Large intestine (tissue), 3 donors: Measurements from ENCODE around the gene NXPH2. TPM values are rescaled to one million over a fixed set of nuclear protein-coding genes. Genes with fewer than 3 reads are reported as not detected.

Experiments used
- DNase-seq, 2 donors: peaks; one replicate each; pipeline versions ENCODE4 v3.0.0 to v3.0.0-alpha.2; 2013
- H3K27ac ChIP-seq: one replicate; pipeline ENCODE4 v1.5.1; 2013; ENCODE audit warnings: low read length
- H3K27me3 ChIP-seq: 2 replicates; pipeline ENCODE4 v1.6.1; 2013; ENCODE audit warnings: low read length; ENCODE audit not compliant: control insufficient read depth, insufficient read depth
- H3K36me3 ChIP-seq: 2 replicates; pipeline ENCODE4 v1.6.1; 2013; ENCODE audit warnings: low read length; ENCODE audit not compliant: control insufficient read depth, insufficient read depth
- H3K4me1 ChIP-seq: one replicate; pipeline ENCODE4 v1.6.1; 2013; ENCODE audit warnings: low read length; ENCODE audit not compliant: control insufficient read depth, insufficient read depth
- H3K4me3 ChIP-seq: one replicate; pipeline ENCODE4 v1.5.1; 2013; ENCODE audit warnings: low read length
- H3K9me3 ChIP-seq: one replicate; pipeline ENCODE4 v1.6.1; 2013; ENCODE audit warnings: mild to moderate bottlenecking, low read depth, low read length, moderate library complexity; ENCODE audit not compliant: control insufficient read depth
- WGBS: methylation state at CpG from one replicate; pipeline ENCODE4 v1.1.5; 2013; ENCODE audit warnings: low lambda C conversion rate; ENCODE audit not compliant: insufficient coverage; 5-methylcytosine and 5-hydroxymethylcytosine counted together
- polyA plus RNA-seq: library from polyadenylated mRNA; unstranded; fragments of 120-200 nt; gene quantifications from one replicate; pipeline ENCODE4 v1.2.1, GENCODE V29; 2013

Gene NXPH2
- polyA plus RNA-seq, 1 donor: 2.5 TPM

GRCh38 chr2:138713069-138713496 lies 67.1 kb downstream of the NXPH2 start:
- Histone ChIP-seq H3K9me3 (no peaks in the 10 kb centered on the region), H3K27ac (no peak overlapping the region), H3K27me3 (no peaks in the 10 kb centered on the region), H3K4me1 (no peaks in the 10 kb centered on the region), H3K36me3 (no peaks in the 10 kb centered on the region), H3K4me3 (no peak overlapping the region)
- DNase-seq: no peak
- WGBS: 80% methylated on average over 1 of the region's 5 CpGs

- no peaks in the 10 kb centered on the region for H3K27me3 ChIP-seq
- WGBS: no CpG with 5 or more reads among the region's 4 CpGs
- no peaks in the 10 kb centered on the region for H3K4me1 ChIP-seq
- no peaks in the 10 kb centered on the region for H3K9me3 ChIP-seq
- H3K27ac ChIP-seq: no peak overlapping the region
- no peak overlapping the region for H3K4me3 ChIP-seq
- no peak for DNase-seq
- no peaks in the 10 kb centered on the region for H3K36me3 ChIP-seq
Measured at GRCh38 chr2:138712212-138712979, 67.8 kb downstream of the NXPH2 start.

- no peaks in the 10 kb centered on the region for H3K27me3 ChIP-seq
- no peaks in the 10 kb centered on the region for H3K36me3 ChIP-seq
- H3K4me1 ChIP-seq: no peaks in the 10 kb centered on the region
- no peak overlapping the region for H3K4me3 ChIP-seq
- DNase-seq: no peak
- no peak overlapping the region for H3K27ac ChIP-seq
- 88% methylated on average over 1 of the region's 3 CpGs for WGBS
- no peaks in the 10 kb centered on the region for H3K9me3 ChIP-seq
Measured at GRCh38 chr2:138711812-138712211, 68.4 kb downstream of the NXPH2 start.

DNA sequence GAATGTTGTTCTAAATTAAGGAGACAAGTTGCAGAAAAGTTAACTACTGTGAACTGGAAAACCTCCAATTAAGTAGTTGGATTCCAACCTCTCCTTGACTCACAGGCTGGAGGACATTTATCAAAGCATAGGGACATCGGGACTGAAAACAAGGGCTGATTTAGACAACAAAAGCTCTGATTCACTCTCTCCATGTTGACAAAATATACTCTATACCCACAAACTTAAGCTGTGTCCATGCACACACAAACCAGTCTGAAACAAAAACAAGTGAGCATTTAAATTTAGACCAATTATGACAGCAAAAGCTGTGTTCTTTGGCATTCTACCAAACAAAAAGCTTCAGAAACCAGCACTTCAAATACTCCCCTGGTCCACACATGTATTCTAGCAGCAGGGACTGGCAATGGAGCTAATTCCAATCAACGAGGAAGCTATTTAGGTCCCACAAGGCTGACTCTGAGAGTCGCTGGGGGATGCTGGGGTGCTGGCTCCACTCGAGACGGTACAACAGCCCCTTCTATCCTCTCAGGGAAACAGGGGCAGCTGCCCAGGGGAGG lies 71.4 kb downstream of the NXPH2 start:
- no peaks in the 10 kb centered on the region for H3K4me1 ChIP-seq
- DNase-seq: no peak
- H3K27ac ChIP-seq: no peak overlapping the region
- H3K27me3 ChIP-seq: no peaks in the 10 kb centered on the region
- H3K9me3 ChIP-seq: no peaks in the 10 kb centered on the region
- no peak overlapping the region for H3K4me3 ChIP-seq
- WGBS: no CpG with 5 or more reads among the region's 5 CpGs
- H3K36me3 ChIP-seq: no peaks in the 10 kb centered on the region

- Histone ChIP-seq H3K27me3 (no peaks in the 10 kb centered on the region), H3K36me3 (no peaks in the 10 kb centered on the region), H3K4me3 (no peak overlapping the region), H3K9me3 (no peaks in the 10 kb centered on the region), H3K4me1 (no peaks in the 10 kb centered on the region), H3K27ac (no peak overlapping the region)
- no peak for DNase-seq
Measured at GRCh38 chr2:138707392-138708074, 72.7 kb downstream of the NXPH2 start.

GRCh38 chr2:138703242-138703641 lies 76.9 kb downstream of the NXPH2 start:
- WGBS: no CpG with 5 or more reads among the region's 2 CpGs

DNA sequence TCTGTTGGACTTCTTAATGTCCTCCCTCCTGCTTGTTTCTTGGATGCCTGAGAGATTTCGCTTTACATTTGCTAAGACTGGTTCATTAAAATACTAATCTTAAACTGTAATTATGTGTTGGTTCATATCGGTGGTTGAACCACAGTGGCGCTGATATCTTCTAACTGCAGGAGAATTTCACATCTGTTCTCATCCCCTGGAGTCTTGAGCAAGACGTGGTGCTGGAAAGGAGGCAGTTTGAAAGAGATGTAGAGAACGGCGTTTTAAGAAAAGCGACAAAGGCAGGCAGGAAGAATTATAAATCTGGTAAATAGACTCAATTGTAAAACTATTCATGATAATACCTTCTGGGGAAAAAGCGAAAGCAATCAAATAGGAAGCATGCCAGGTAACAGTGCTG lies 79.5 kb downstream of the NXPH2 start:
- no peak overlapping the region for H3K4me3 ChIP-seq
- H3K36me3 ChIP-seq: no peaks in the 10 kb centered on the region
- DNase-seq: no peak
- H3K27me3 ChIP-seq: no peaks in the 10 kb centered on the region
- 47% methylated on average over 6 of the region's 8 CpGs for WGBS
- H3K4me1 ChIP-seq: no peaks in the 10 kb centered on the region
- H3K27ac ChIP-seq: no peak overlapping the region
- no peaks in the 10 kb centered on the region for H3K9me3 ChIP-seq

More at GRCh38 chr2:138703242-138703641, 76.9 kb downstream of the NXPH2 start:
- Histone ChIP-seq H3K27me3 (no peaks in the 10 kb centered on the region), H3K4me3 (no peak overlapping the region), H3K4me1 (no peaks in the 10 kb centered on the region), H3K36me3 (no peaks in the 10 kb centered on the region), H3K9me3 (no peaks in the 10 kb centered on the region), H3K27ac (no peak overlapping the region)
- DNase-seq: no peak

GRCh38 chr2:138699421-138699820 lies 80.8 kb downstream of the NXPH2 start:
- WGBS: no CpG with 5 or more reads among the region's 8 CpGs
- no peaks in the 10 kb centered on the region for H3K36me3 ChIP-seq
- H3K4me3 ChIP-seq: no peak overlapping the region
- no peaks in the 10 kb centered on the region for H3K4me1 ChIP-seq
- no peaks in the 10 kb centered on the region for H3K27me3 ChIP-seq
- H3K9me3 ChIP-seq: no peaks in the 10 kb centered on the region
- DNase-seq: no peak
- no peak overlapping the region for H3K27ac ChIP-seq

DNA sequence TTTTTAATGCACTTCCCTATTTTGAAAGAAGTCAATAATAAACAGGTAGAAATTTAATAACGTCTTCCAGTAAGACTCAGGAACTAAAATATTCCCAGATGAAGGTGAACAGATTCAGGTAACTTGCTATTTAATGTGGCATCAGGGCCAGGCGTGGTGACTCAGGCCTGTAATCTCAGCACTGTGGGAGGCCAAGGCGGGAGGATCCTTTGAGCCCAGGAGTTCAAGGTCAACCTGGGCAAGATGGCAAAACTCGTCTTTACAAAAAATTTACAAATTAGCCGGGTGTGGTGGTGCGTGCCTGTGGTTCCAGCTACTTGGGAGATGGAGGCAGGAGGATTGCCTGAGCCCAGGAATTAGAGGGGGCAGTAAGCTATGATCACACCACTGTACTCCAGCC lies 81.8 kb downstream of the NXPH2 start:
- Histone ChIP-seq H3K36me3 (no peaks in the 10 kb centered on the region), H3K27ac (no peak overlapping the region), H3K4me3 (no peak overlapping the region), H3K9me3 (no peaks in the 10 kb centered on the region), H3K4me1 (no peaks in the 10 kb centered on the region), H3K27me3 (no peaks in the 10 kb centered on the region)
- 100% methylated on average over 1 of the region's 6 CpGs for WGBS
- DNase-seq: no peak

GRCh38 chr2:138691667-138692066 lies 88.5 kb downstream of the NXPH2 start:
- Histone ChIP-seq H3K4me1 (no peaks in the 10 kb centered on the region), H3K36me3 (no peaks in the 10 kb centered on the region), H3K27ac (no peak overlapping the region), H3K9me3 (no peaks in the 10 kb centered on the region), H3K27me3 (no peaks in the 10 kb centered on the region), H3K4me3 (no peak overlapping the region)
- WGBS: no CpG with 5 or more reads among the region's 1 CpG
- DNase-seq: no peak
